ENCODE measurements around the gene VMA21. TPM values are rescaled to one million over a fixed set of nuclear protein-coding genes. Genes with fewer than 3 reads are reported as not detected.

The VMA21 gene
- polyA plus RNA-seq, 2 donors, result 4.2 to 7.1 TPM

DNA sequence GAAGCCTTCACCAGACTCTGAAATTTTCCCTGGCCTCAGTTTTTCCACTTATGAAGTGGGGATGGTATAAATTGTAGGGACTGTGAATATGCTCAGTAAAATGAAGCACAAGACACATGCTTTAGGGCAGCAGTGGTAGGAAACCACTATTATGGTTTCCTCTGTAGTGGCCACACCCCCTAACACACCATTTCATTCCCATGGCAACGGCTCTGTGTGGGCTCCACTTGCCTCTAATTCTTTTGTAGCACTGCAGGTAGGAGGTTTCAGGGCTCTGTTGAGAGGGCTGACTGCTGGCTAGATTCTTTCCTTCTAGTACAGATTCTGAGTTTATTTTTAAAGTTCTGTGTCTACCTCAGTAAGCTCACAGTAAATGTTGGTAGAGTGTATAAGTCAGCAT lies 3.5 kb upstream of the VMA21 start:
- peaks cover 0 to 6% of the 10 kb centered on the region in 2 donors for H3K9me3 ChIP-seq (ENCODE audit: control insufficient read depth in 2 of 2, insufficient read depth in 1 of 2, low read depth in 1 of 2, low read length in 1 of 2)
- no peaks in the 10 kb centered on the region for H3K36me3 ChIP-seq (ENCODE audit: control insufficient read depth in 2 of 2, insufficient read depth in 2 of 2, low read length in 1 of 2)
- no peaks in the 10 kb centered on the region for H3K4me1 ChIP-seq (ENCODE audit: control insufficient read depth in 2 of 2, insufficient read depth in 2 of 2, low read length in 1 of 2)
- 55 to 67% methylated on average over 1 of the region's 1 CpG for WGBS, 2 donors
- H3K27ac ChIP-seq (ENCODE audit: low read depth in 2 of 2, low read length in 1 of 2), result no peak overlapping the region
- no peak overlapping the region for H3K4me3 ChIP-seq (ENCODE audit: low read depth in 1 of 2, low read length in 2 of 2)
- H3K27me3 ChIP-seq (ENCODE audit: control insufficient read depth in 1 of 2, insufficient read depth in 2 of 2, low read length in 2 of 2), result no peaks in the 10 kb centered on the region

DNA sequence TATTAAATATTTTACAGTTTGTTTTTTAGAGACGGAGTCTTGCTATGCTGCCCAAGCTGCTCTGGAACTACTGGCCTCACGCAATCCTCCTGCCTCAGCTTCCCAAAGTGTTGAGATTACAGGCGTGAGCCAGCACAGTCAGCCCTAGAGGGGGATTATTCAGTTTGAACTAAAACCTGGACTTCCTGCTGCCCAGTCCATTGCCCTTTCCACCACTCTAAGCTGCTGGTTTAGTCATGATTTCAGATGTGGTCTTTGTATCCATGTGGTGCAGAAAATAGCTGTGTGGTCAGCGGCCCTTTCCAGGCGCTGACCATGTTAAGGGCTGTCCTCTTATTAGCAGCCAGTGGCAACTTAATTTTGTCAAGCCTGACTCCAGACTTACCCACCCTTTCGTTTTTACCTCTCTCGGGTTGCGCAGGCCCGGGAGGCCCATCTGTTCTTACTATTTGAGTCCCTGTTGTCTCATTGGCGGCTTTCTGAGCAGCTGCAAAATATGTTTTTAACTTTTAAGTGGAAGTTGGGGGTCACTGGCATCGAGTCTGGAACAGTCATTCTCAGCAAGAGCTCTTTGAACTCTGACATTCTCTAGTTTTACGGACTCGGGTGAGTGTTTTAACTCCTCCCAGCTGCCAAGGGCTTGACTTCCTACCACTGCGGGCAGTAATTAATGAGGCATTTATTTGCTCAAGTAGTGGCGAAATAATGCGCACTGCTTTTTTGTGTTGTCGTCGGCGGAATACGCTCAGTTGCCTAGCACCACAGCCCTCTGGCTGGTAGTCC lies 773 bp upstream of the VMA21 start:
- Histone ChIP-seq H3K27me3 (ENCODE audit: control insufficient read depth in 1 of 2, insufficient read depth in 2 of 2, low read length in 2 of 2) (no peaks in the 10 kb centered on the region), H3K36me3 (ENCODE audit: control insufficient read depth in 2 of 2, insufficient read depth in 2 of 2, low read length in 1 of 2) (no peaks in the 10 kb centered on the region), H3K9me3 (ENCODE audit: control insufficient read depth in 2 of 2, insufficient read depth in 1 of 2, low read depth in 1 of 2, low read length in 1 of 2) (peaks cover 0 to 6% of the 10 kb centered on the region in 2 donors), H3K27ac (ENCODE audit: low read depth in 2 of 2, low read length in 1 of 2) (peak overlapping the region; percentile 88 to 95), H3K4me1 (ENCODE audit: control insufficient read depth in 2 of 2, insufficient read depth in 2 of 2, low read length in 1 of 2) (no peaks in the 10 kb centered on the region), H3K4me3 (ENCODE audit: low read depth in 1 of 2, low read length in 2 of 2) (peak overlapping the region; percentile 57 to 78)
- 11 to 44% methylated on average over 20 of the region's 20 CpGs for WGBS, 2 donors

GRCh38 chrX:151397741-151398070 lies 700 bp downstream of the VMA21 start:
- 2 to 10% methylated on average over 2 of the region's 2 CpGs for WGBS, 2 donors
- Histone ChIP-seq H3K36me3 (ENCODE audit: control insufficient read depth in 2 of 2, insufficient read depth in 2 of 2, low read length in 1 of 2) (no peaks in the 10 kb centered on the region), H3K27me3 (ENCODE audit: control insufficient read depth in 1 of 2, insufficient read depth in 2 of 2, low read length in 2 of 2) (no peaks in the 10 kb centered on the region), H3K4me3 (ENCODE audit: low read depth in 1 of 2, low read length in 2 of 2) (peak overlapping the region; percentile 57 to 78), H3K4me1 (ENCODE audit: control insufficient read depth in 2 of 2, insufficient read depth in 2 of 2, low read length in 1 of 2) (no peaks in the 10 kb centered on the region), H3K27ac (ENCODE audit: low read depth in 2 of 2, low read length in 1 of 2) (peak overlapping the region; percentile 70 to 72), H3K9me3 (ENCODE audit: control insufficient read depth in 2 of 2, insufficient read depth in 1 of 2, low read depth in 1 of 2, low read length in 1 of 2) (peaks cover 0 to 3% of the 10 kb centered on the region in 2 donors)

- Histone ChIP-seq H3K4me1 (ENCODE audit: control insufficient read depth in 2 of 2, insufficient read depth in 2 of 2, low read length in 1 of 2) (no peaks in the 10 kb centered on the region), H3K36me3 (ENCODE audit: control insufficient read depth in 2 of 2, insufficient read depth in 2 of 2, low read length in 1 of 2) (no peaks in the 10 kb centered on the region), H3K4me3 (ENCODE audit: low read depth in 1 of 2, low read length in 2 of 2) (peak overlapping the region in 1 of 2 donors; percentile 57), H3K27ac (ENCODE audit: low read depth in 2 of 2, low read length in 1 of 2) (no peak overlapping the region), H3K27me3 (ENCODE audit: control insufficient read depth in 1 of 2, insufficient read depth in 2 of 2, low read length in 2 of 2) (no peaks in the 10 kb centered on the region), H3K9me3 (ENCODE audit: control insufficient read depth in 2 of 2, insufficient read depth in 1 of 2, low read depth in 1 of 2, low read length in 1 of 2) (peaks cover 0 to 3% of the 10 kb centered on the region in 2 donors)
- 76 to 81% methylated on average over 3 of the region's 3 CpGs for WGBS, 2 donors
These were observed 1.3 kb downstream of the VMA21 start for GRCh38 chrX:151398346-151398745.

- Histone ChIP-seq H3K9me3 (ENCODE audit: control insufficient read depth in 2 of 2, insufficient read depth in 1 of 2, low read depth in 1 of 2, low read length in 1 of 2) (no peaks in the 10 kb centered on the region), H3K27me3 (ENCODE audit: control insufficient read depth in 1 of 2, insufficient read depth in 2 of 2, low read length in 2 of 2) (no peaks in the 10 kb centered on the region), H3K4me3 (ENCODE audit: low read depth in 1 of 2, low read length in 2 of 2) (no peak overlapping the region), H3K27ac (ENCODE audit: low read depth in 2 of 2, low read length in 1 of 2) (no peak overlapping the region), H3K4me1 (ENCODE audit: control insufficient read depth in 2 of 2, insufficient read depth in 2 of 2, low read length in 1 of 2) (no peaks in the 10 kb centered on the region), H3K36me3 (ENCODE audit: control insufficient read depth in 2 of 2, insufficient read depth in 2 of 2, low read length in 1 of 2) (no peaks in the 10 kb centered on the region)
- WGBS, 2 donors, result 75 to 83% methylated on average over 22 of the region's 22 CpGs
These were observed 5.8 kb downstream of the VMA21 start for GRCh38 chrX:151402719-151403390.

GRCh38 chrX:151416579-151416978 lies 19.6 kb downstream of the VMA21 start:
- Histone ChIP-seq H3K27me3 (ENCODE audit: control insufficient read depth in 1 of 2, insufficient read depth in 2 of 2, low read length in 2 of 2) (no peaks in the 10 kb centered on the region), H3K9me3 (ENCODE audit: control insufficient read depth in 2 of 2, insufficient read depth in 1 of 2, low read depth in 1 of 2, low read length in 1 of 2) (no peaks in the 10 kb centered on the region)
- WGBS, 2 donors, result 76% methylated on average over 3 of the region's 3 CpGs

GRCh38 chrX:151419782-151420181 lies 22.8 kb downstream of the VMA21 start:
- Histone ChIP-seq H3K4me3 (ENCODE audit: low read depth in 1 of 2, low read length in 2 of 2) (no peak overlapping the region), H3K27me3 (ENCODE audit: control insufficient read depth in 1 of 2, insufficient read depth in 2 of 2, low read length in 2 of 2) (no peaks in the 10 kb centered on the region), H3K27ac (ENCODE audit: low read depth in 2 of 2, low read length in 1 of 2) (no peak overlapping the region), H3K4me1 (ENCODE audit: control insufficient read depth in 2 of 2, insufficient read depth in 2 of 2, low read length in 1 of 2) (no peaks in the 10 kb centered on the region), H3K9me3 (ENCODE audit: control insufficient read depth in 2 of 2, insufficient read depth in 1 of 2, low read depth in 1 of 2, low read length in 1 of 2) (no peaks in the 10 kb centered on the region), H3K36me3 (ENCODE audit: control insufficient read depth in 2 of 2, insufficient read depth in 2 of 2, low read length in 1 of 2) (no peaks in the 10 kb centered on the region)
- WGBS, 2 donors, result 65 to 66% methylated on average over 3 of the region's 3 CpGs

More at GRCh38 chrX:151416579-151416978, 19.6 kb downstream of the VMA21 start:
- H3K4me1 ChIP-seq (ENCODE audit: control insufficient read depth in 2 of 2, insufficient read depth in 2 of 2, low read length in 1 of 2), result no peaks in the 10 kb centered on the region
- no peak overlapping the region for H3K27ac ChIP-seq (ENCODE audit: low read depth in 2 of 2, low read length in 1 of 2)
- H3K4me3 ChIP-seq (ENCODE audit: low read depth in 1 of 2, low read length in 2 of 2), result no peak overlapping the region
- H3K36me3 ChIP-seq (ENCODE audit: control insufficient read depth in 2 of 2, insufficient read depth in 2 of 2, low read length in 1 of 2), result no peaks in the 10 kb centered on the region

GRCh38 chrX:151424505-151424904 lies 27.5 kb downstream of the VMA21 start:
- H3K27me3 ChIP-seq (ENCODE audit: control insufficient read depth in 1 of 2, insufficient read depth in 2 of 2, low read length in 2 of 2), result no peaks in the 10 kb centered on the region
- 75 to 89% methylated on average over 2 of the region's 2 CpGs for WGBS, 2 donors
- H3K9me3 ChIP-seq (ENCODE audit: control insufficient read depth in 2 of 2, insufficient read depth in 1 of 2, low read depth in 1 of 2, low read length in 1 of 2), result no peaks in the 10 kb centered on the region
- no peak overlapping the region for H3K4me3 ChIP-seq (ENCODE audit: low read depth in 1 of 2, low read length in 2 of 2)
- no peaks in the 10 kb centered on the region for H3K36me3 ChIP-seq (ENCODE audit: control insufficient read depth in 2 of 2, insufficient read depth in 2 of 2, low read length in 1 of 2)
- no peak overlapping the region for H3K27ac ChIP-seq (ENCODE audit: low read depth in 2 of 2, low read length in 1 of 2)
- no peaks in the 10 kb centered on the region for H3K4me1 ChIP-seq (ENCODE audit: control insufficient read depth in 2 of 2, insufficient read depth in 2 of 2, low read length in 1 of 2)

GRCh38 chrX:151448509-151448908 lies 51.5 kb downstream of the VMA21 start:
- H3K9me3 ChIP-seq (ENCODE audit: control insufficient read depth in 2 of 2, insufficient read depth in 1 of 2, low read depth in 1 of 2, low read length in 1 of 2), result no peaks in the 10 kb centered on the region
- no peak overlapping the region for H3K4me3 ChIP-seq (ENCODE audit: low read depth in 1 of 2, low read length in 2 of 2)
- no peaks in the 10 kb centered on the region for H3K36me3 ChIP-seq (ENCODE audit: control insufficient read depth in 2 of 2, insufficient read depth in 2 of 2, low read length in 1 of 2)
- 77 to 100% methylated on average over 1 of the region's 1 CpG for WGBS, 2 donors
- no peak overlapping the region for H3K27ac ChIP-seq (ENCODE audit: low read depth in 2 of 2, low read length in 1 of 2)
- no peaks in the 10 kb centered on the region for H3K4me1 ChIP-seq (ENCODE audit: control insufficient read depth in 2 of 2, insufficient read depth in 2 of 2, low read length in 1 of 2)
- peaks cover 0 to 2% of the 10 kb centered on the region in 2 donors for H3K27me3 ChIP-seq (ENCODE audit: control insufficient read depth in 1 of 2, insufficient read depth in 2 of 2, low read length in 2 of 2)

DNA sequence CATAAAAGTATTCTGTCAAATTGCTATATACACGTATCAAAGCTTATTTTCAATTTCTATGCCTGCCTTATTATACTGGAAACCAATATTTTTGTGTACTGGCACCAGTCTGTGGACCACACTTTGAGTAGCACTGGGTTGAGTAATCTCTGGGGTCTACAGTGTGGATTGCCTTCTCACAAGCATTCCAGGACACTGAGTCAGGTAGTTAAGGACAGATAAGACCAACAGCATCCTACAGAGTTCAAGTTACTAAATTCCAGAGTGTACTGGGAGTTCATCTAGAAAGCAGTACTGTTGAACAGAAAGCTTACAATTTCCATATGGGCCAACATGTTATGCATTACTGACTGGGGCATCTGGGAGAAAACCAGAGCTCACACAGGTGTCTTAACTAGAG lies 61.8 kb downstream of the VMA21 start:
- no peaks in the 10 kb centered on the region for H3K27me3 ChIP-seq (ENCODE audit: control insufficient read depth in 1 of 2, insufficient read depth in 2 of 2, low read length in 2 of 2)
- 49 to 83% methylated on average over 1 of the region's 1 CpG for WGBS, 2 donors

More for the DNA sequence above, 61.8 kb downstream of the VMA21 start:
- H3K36me3 ChIP-seq (ENCODE audit: control insufficient read depth in 2 of 2, insufficient read depth in 2 of 2, low read length in 1 of 2), result no peaks in the 10 kb centered on the region
- H3K9me3 ChIP-seq (ENCODE audit: control insufficient read depth in 2 of 2, insufficient read depth in 1 of 2, low read depth in 1 of 2, low read length in 1 of 2), result no peaks in the 10 kb centered on the region
- no peak overlapping the region for H3K27ac ChIP-seq (ENCODE audit: low read depth in 2 of 2, low read length in 1 of 2)
- no peak overlapping the region for H3K4me3 ChIP-seq (ENCODE audit: low read depth in 1 of 2, low read length in 2 of 2)
- no peaks in the 10 kb centered on the region for H3K4me1 ChIP-seq (ENCODE audit: control insufficient read depth in 2 of 2, insufficient read depth in 2 of 2, low read length in 1 of 2)

Data from esophagus (tissue), 2 donors.